ENCODE data around the gene NACC2. TPM values are rescaled to one million over a fixed set of nuclear protein-coding genes. Genes with fewer than 3 reads are reported as not detected.

NACC2 gene
- total and polyA plus RNA-seq, 2 of the 8 experiments (the other 6 are each of a cell fraction or from before 2014, with no cell fraction given), result 8.3 to 14.0 TPM

GRCh38 chr9:136010615-136011361 is 84.3 kb downstream of the NACC2 start:
- peak overlapping the region; percentile 81; the same call in 1 of the 2 replicates for H2BK5ac ChIP-seq (ENCODE audit: low read depth, low read length)
- WGBS, 2 experiments (ENCODE audit: extremely low coverage in 1 of 2, insufficient coverage in 1 of 2, insufficient read length in 1 of 2, insufficient replicate concordance in 2 of 2, low coverage in 1 of 2, low lambda C conversion rate in 2 of 2, missing lambda C conversion rate in 1 of 2), result 83% methylated on average over 19 of the region's 28 CpGs; no CpG with 5 or more reads in 1 of the 2 experiments
- peak overlapping the region; percentile 97; the same call in 1 of the 2 replicates for H2AK5ac ChIP-seq (ENCODE audit: low read depth, low read length)
- H3K4me2 ChIP-seq (ENCODE audit: insufficient read depth in 1 of 2, low read depth in 2 of 2, low read length in 2 of 2), result peak overlapping the region; percentile 29 to 41; a peak in 3 of 4 replicates
- H3K23me2 ChIP-seq (ENCODE audit: low read depth, low read length), result no peaks in the 10 kb centered on the region
- peak overlapping the region; percentile 60 for H3K18ac ChIP-seq (ENCODE audit: extremely low read depth, low read length)
- peak overlapping the region; percentile 94 for H4K91ac ChIP-seq (replicated peaks; ENCODE audit: insufficient read length, low read length)
- H3K14ac ChIP-seq (ENCODE audit: insufficient read length), result no peak overlapping the region
- H3K79me2 ChIP-seq (ENCODE audit: control insufficient read depth in 1 of 2, insufficient read depth in 2 of 2, low read length in 2 of 2), result no peaks in the 10 kb centered on the region
- H2AFZ ChIP-seq (ENCODE audit: low read length), result no peak overlapping the region
- peak overlapping the region in 1 of 4 experiments; percentile 21; a peak in 1 of 8 replicates for H3K4me3 ChIP-seq (ENCODE audit: extremely low read depth in 1 of 4, insufficient read depth in 2 of 4, low read depth in 3 of 4, low read length in 4 of 4)
- H3K4ac ChIP-seq (replicated peaks; ENCODE audit: insufficient read length, low read depth, low read length), result peak overlapping the region; percentile 53
- H4K5ac ChIP-seq (ENCODE audit: insufficient read length, low read depth, low read length), result peak overlapping the region; percentile 53
- peak overlapping the region; percentile 76 for H4K8ac ChIP-seq (ENCODE audit: extremely low read depth, insufficient read depth, low read length)
- no peaks in the 10 kb centered on the region; a peak in 1 of 8 replicates for H3K36me3 ChIP-seq (ENCODE audit: control insufficient read depth in 2 of 4, insufficient read depth in 4 of 4, low read length in 3 of 4)
- H3K27ac ChIP-seq (ENCODE audit: low read depth, low read length), result no peak overlapping the region
- peak overlapping the region; percentile 62 for H3K56ac ChIP-seq (replicated peaks; ENCODE audit: insufficient read length, low read depth, low read length)
- H2BK120ac ChIP-seq (replicated peaks; ENCODE audit: low read depth, low read length), result peak overlapping the region; percentile 87
- H2BK20ac ChIP-seq (ENCODE audit: low read length), result no peak overlapping the region
- ChIA-PET CTCF (ENCODE audit: partially characterized antibody) (interaction anchor here (0.8 to 1.6 kb wide), 6 partner anchors 10 to 122 kb away, joined by 3 to 6 read pairs (median 4); no protein-coding TSS in a partner anchor), POLR2A (ENCODE audit: partially characterized antibody) (interaction anchor here (0.7 to 1.8 kb wide), 3 partner anchors 12 to 43 kb away, joined by 4 to 6 read pairs (median 4); no protein-coding TSS in a partner anchor)
- H4K20me1 ChIP-seq (replicated peaks in 1 of 2; ENCODE audit: control insufficient read depth in 1 of 2, insufficient read depth in 2 of 2, low read length in 2 of 2), result peaks cover 0 to 5% of the 10 kb centered on the region in 2 experiments
- no peaks in the 10 kb centered on the region for H3K9me3 ChIP-seq (ENCODE audit: insufficient read depth in 2 of 2, low read depth in 1 of 2, low read length in 1 of 2)
- H2BK15ac ChIP-seq (ENCODE audit: low read length), result no peak overlapping the region
- H3K79me1 ChIP-seq (ENCODE audit: low read depth, low read length), result peaks cover 3% of the 10 kb centered on the region; the same call in 1 of the 2 replicates
- FAIRE-seq, result no peak
- 0 out of 2 replicates have a peak overlapping the region, but pooled peaks have one; percentile 27 for H2BK12ac ChIP-seq (ENCODE audit: low read depth, low read length)
- H3K9ac ChIP-seq (replicated peaks in 1 of 4; ENCODE audit: extremely low read depth in 1 of 4, low read depth in 3 of 4, low read length in 3 of 4), result no peak overlapping the region
- H3K4me1 ChIP-seq (replicated peaks in 1 of 4; ENCODE audit: control insufficient read depth in 3 of 4, insufficient read depth in 4 of 4, low read length in 3 of 4), result peaks cover 0 to 48% (median 31%) of the 10 kb centered on the region in 4 experiments; a peak in 6 of 7 replicates
- H3K23ac ChIP-seq (ENCODE audit: insufficient read length), result no peak overlapping the region
- no peak for DNase-seq (ENCODE audit: low read depth in 1 of 2, low spot score in 2 of 2)
- no peaks in the 10 kb centered on the region for H3K27me3 ChIP-seq (replicated peaks in 1 of 4; ENCODE audit: control insufficient read depth in 3 of 4, extremely low read depth in 1 of 4, insufficient read depth in 3 of 4, low read length in 3 of 4)
- TF ChIP-seq RBBP5 (IDR thresholded peaks at IDR 0.05; ENCODE audit: borderline replicate concordance, low read depth, low read length) (no peak), SIX5 (IDR thresholded peaks at IDR 0.05; ENCODE audit: low read depth, low read length) (no peak), TBP (IDR thresholded peaks at IDR 0.05; ENCODE audit: low read depth, low read length) (0 out of 2 replicates have a peak, but pooled peaks have one; percentile 27)
